Testis (tissue), 2 donors: ENCODE results near the gene BOC.

Experiments used
- POLR2A ChIP-seq: fragments of 450-650 bp; IDR thresholded peaks from one replicate; pipeline ENCODE4 v1.6.1; 2017; ENCODE audit warnings: antibody characterized with exemption, mild to moderate bottlenecking, moderate library complexity
- TF ChIP-seq, protein P1 (sequence below), 3 experiments: fragments of 450-650 bp in 2 of 3; fragments of 200-600 bp in 1 of 3; sonication (generic) in 1 of 3; IDR thresholded peaks; one replicate each; pipeline ENCODE4 v1.5.1; 2016 to 2019; ENCODE audit warnings: antibody characterized with exemption in 3 of 3, mild to moderate bottlenecking in 2 of 3, moderate library complexity in 1 of 3

DNA sequence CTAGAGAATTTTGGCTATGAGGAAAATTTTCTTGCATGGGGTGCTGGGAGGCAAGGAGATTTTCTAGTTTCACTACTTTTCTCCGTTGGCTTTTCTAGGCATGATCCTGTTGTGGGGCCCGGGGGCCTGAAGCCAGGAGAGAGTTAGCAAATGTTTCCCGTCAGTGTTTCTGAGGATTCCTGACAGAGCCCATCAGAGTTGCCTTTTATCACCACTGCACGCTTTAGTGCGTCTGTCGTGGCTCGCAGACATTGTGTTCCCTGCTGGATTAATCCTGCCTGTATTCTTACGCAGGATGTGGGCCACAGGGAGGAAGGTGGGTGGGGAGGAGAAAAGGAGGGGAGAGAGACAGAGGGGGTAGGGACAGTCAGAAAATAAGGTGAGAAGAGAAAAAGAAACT lies 18.1 kb upstream of the BOC start:
- TF ChIP-seq, protein P1, sequence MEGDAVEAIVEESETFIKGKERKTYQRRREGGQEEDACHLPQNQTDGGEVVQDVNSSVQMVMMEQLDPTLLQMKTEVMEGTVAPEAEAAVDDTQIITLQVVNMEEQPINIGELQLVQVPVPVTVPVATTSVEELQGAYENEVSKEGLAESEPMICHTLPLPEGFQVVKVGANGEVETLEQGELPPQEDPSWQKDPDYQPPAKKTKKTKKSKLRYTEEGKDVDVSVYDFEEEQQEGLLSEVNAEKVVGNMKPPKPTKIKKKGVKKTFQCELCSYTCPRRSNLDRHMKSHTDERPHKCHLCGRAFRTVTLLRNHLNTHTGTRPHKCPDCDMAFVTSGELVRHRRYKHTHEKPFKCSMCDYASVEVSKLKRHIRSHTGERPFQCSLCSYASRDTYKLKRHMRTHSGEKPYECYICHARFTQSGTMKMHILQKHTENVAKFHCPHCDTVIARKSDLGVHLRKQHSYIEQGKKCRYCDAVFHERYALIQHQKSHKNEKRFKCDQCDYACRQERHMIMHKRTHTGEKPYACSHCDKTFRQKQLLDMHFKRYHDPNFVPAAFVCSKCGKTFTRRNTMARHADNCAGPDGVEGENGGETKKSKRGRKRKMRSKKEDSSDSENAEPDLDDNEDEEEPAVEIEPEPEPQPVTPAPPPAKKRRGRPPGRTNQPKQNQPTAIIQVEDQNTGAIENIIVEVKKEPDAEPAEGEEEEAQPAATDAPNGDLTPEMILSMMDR (IDR thresholded peaks at IDR 0.05): no peak
- no peak for TF ChIP-seq POLR2A
